DND-41 (cell line): ENCODE results near the gene MAN2A1.

ENCODE experiments used
- CTCF ChIP-seq: IDR thresholded peaks from 2 replicates; pipeline ENCODE4 v1.5.1; 2012; ENCODE audit warnings: borderline replicate concordance, low read length, moderate library complexity, mild to moderate bottlenecking; ENCODE audit not compliant: poor library complexity, severe bottlenecking; ENCODE audit errors: extremely low read depth
- EZH2 ChIP-seq: IDR thresholded peaks from 3 replicates; pipeline ENCODE4 v1.6.1; 2012; ENCODE audit warnings: borderline replicate concordance, low read depth, mild to moderate bottlenecking, moderate library complexity, low read length, inconsistent platforms; ENCODE audit not compliant: severe bottlenecking

- TF ChIP-seq CTCF (no peak), EZH2 (no peak)
Observed at GRCh38 chr5:109903061-109903460, 213.3 kb downstream of the MAN2A1 start.
